ENCODE measurements around the gene RHOBTB3.
"Not testable (repeated sequence)": the region's sequence is repeated elsewhere in the genome, so short reads cannot be mapped to it uniquely, and the experiment has no call there.

Gene RHOBTB3

DNA sequence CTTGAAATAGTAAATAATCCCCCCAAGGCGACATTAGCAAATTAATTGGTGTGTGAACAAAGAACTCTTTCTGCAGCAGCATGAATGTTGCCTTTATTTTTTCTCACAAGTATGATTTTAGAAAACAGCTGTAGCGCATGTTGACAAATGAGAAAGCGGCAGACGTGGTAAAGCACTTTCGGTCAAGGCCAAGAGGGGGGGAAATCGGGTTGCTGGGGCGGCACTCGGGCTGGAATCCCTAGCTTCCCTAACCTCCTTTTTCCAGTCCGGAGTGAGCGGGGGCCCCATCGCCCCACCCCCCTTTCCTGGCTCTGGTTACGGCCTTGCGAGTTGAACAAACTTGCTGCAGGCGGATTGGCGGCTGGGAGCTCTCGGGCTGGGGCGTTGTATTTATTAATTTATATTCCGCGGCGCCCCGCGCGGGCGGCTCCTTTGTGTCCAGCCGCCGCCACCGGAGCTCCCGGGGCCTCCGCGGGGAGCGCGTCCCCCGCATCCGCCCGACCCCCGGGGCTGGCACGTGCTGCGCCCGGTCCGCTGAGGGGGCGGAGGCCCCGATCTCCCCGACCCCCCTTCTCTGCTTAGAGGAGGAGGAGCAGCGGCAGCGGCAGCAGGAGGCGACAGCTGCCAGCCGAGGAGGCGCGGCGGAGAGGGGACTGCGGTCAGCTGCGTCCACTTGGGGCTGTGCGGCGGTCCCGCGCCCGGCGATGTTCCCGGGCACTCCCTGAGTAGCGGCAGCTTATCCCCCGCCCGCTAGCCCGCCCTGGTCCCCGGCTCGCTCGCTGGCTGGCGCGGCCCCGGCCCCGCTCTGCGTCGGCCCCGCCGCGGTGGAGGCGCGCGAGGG lies at the start of gene RHOBTB3:
Gene RHOBTB3, plus strand, starts transcription at position 607 of the 841 bp plus-strand sequence. CDS start 347 bp downstream, outside the sequence.
- peak; percentile 59 for DNase-seq
- no peaks in the 10 kb centered on the region for H3K36me3 Mint-ChIP-seq
- H3K27me3 Mint-ChIP-seq, result peaks cover 44% of the 10 kb centered on the region
- no peaks in the 10 kb centered on the region for H3K9me3 Mint-ChIP-seq
- peaks cover 52% of the 10 kb centered on the region for H3K4me1 Mint-ChIP-seq
- CTCF ChIA-PET, result interaction anchor here (1.0 to 2.4 kb wide), 3 partner anchors 8 to 51 kb away, joined by 3 to 13 read pairs (median 3); no protein-coding TSS in a partner anchor
- peak within 1 kb of the TSS; percentile 69 for H3K4me3 Mint-ChIP-seq
- H3K27ac Mint-ChIP-seq, result no peak within 1 kb of the TSS

DNA sequence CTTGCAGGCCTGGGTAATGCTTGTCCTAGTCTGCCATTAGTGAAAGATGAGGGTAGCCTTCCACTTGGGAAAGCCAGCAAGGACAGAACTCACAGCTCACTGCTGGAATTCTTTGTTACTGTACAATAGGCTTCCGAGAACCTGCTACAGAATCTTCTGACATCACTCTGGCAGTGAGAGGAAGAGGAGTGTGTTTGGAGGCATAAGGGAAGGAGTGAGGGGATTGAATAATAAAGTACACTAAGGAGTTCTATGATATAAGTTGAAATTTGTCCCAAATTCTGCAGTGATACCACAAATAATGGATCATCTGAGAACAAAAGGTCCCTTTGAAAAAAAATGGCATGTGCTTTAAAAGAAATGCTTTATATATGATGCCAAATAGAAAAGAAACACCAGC lies 48.2 kb upstream of the RHOBTB3 start, which contains the start of gene SPATA9:
Gene SPATA9, minus strand, starts transcription at position 101 of the 400 bp plus-strand sequence. CDS start 137 bp downstream, outside the sequence.
- Mint-ChIP-seq H3K4me3 (no peak within 1 kb of the TSS), H3K4me1 (no peaks in the 10 kb centered on the region), H3K27me3 (peaks cover 20% of the 10 kb centered on the region), H3K36me3 (no peaks in the 10 kb centered on the region), H3K9me3 (no peaks in the 10 kb centered on the region), H3K27ac (no peak within 1 kb of the TSS)
- DNase-seq, result no peak
- CTCF ChIA-PET, result no interaction called here

DNA sequence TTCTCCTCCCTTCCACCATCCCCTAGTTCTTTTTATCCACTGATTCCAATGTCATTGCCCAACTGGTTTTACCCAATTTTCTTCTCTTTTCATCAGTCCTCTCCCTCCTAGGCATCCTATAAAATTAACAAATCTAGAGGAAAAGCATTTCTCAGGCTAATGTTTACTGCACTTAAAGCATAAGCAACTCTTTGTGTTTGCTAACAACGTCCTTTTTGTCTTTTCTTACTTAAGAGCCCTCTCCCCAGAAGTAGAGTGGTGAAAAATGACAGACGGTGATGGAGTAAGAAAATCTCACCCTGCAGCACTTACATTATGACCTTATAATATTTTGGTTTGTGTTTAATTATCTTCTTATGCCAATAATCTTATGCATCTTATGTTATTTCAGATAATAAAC lies 46.8 kb upstream of the RHOBTB3 start:
- no peak overlapping the region for H3K27ac Mint-ChIP-seq
- no peak for DNase-seq
- no peaks in the 10 kb centered on the region for H3K36me3 Mint-ChIP-seq
- H3K9me3 Mint-ChIP-seq, result no peaks in the 10 kb centered on the region
- H3K4me3 Mint-ChIP-seq, result no peak overlapping the region
- H3K27me3 Mint-ChIP-seq, result peaks cover 18% of the 10 kb centered on the region
- CTCF ChIA-PET, result no interaction called here
- no peaks in the 10 kb centered on the region for H3K4me1 Mint-ChIP-seq

GRCh38 chr5:95686651-95687050 lies 44.5 kb upstream of the RHOBTB3 start:
- H3K9me3 Mint-ChIP-seq, result no peaks in the 10 kb centered on the region
- CTCF ChIA-PET, result no interaction called here
- no peaks in the 10 kb centered on the region for H3K4me1 Mint-ChIP-seq
- DNase-seq, result no peak
- H3K27ac Mint-ChIP-seq, result no peak overlapping the region
- H3K36me3 Mint-ChIP-seq, result no peaks in the 10 kb centered on the region
- H3K4me3 Mint-ChIP-seq, result no peak overlapping the region
- H3K27me3 Mint-ChIP-seq, result peaks cover 15% of the 10 kb centered on the region

DNA sequence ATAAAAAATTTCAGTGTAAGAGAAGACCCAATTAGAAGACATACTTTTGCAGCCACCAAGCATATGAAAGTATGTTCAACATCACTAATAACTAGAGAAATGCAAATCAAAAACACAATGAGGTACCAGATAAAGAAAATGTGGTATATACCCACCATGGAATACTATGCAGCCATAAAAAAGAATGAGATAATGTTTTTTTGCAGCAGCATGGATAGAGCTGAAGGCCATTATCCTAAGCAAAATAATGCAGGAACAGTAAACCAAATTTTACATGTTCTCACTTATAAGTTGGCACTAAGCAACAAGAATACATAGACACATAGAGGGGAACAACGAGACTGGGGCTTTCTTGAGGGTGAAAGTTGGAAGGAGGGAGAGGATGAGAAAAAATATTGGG lies 41.5 kb upstream of the RHOBTB3 start:
- H3K36me3 Mint-ChIP-seq, result no peaks in the 10 kb centered on the region
- peaks cover 8% of the 10 kb centered on the region for H3K27me3 Mint-ChIP-seq
- no peak for DNase-seq
- H3K9me3 Mint-ChIP-seq, result no peaks in the 10 kb centered on the region
- no peak overlapping the region for H3K4me3 Mint-ChIP-seq
- CTCF ChIA-PET, result no interaction called here
- H3K27ac Mint-ChIP-seq, result no peak overlapping the region
- no peaks in the 10 kb centered on the region for H3K4me1 Mint-ChIP-seq

GRCh38 chr5:95690333-95690732 lies 40.8 kb upstream of the RHOBTB3 start:
- Mint-ChIP-seq H3K4me1 (no peaks in the 10 kb centered on the region), H3K9me3 (no peaks in the 10 kb centered on the region), H3K27ac (no peak overlapping the region), H3K4me3 (no peak overlapping the region), H3K36me3 (no peaks in the 10 kb centered on the region), H3K27me3 (peaks cover 8% of the 10 kb centered on the region)
- DNase-seq, result no peak
- CTCF ChIA-PET, result no interaction called here

DNA sequence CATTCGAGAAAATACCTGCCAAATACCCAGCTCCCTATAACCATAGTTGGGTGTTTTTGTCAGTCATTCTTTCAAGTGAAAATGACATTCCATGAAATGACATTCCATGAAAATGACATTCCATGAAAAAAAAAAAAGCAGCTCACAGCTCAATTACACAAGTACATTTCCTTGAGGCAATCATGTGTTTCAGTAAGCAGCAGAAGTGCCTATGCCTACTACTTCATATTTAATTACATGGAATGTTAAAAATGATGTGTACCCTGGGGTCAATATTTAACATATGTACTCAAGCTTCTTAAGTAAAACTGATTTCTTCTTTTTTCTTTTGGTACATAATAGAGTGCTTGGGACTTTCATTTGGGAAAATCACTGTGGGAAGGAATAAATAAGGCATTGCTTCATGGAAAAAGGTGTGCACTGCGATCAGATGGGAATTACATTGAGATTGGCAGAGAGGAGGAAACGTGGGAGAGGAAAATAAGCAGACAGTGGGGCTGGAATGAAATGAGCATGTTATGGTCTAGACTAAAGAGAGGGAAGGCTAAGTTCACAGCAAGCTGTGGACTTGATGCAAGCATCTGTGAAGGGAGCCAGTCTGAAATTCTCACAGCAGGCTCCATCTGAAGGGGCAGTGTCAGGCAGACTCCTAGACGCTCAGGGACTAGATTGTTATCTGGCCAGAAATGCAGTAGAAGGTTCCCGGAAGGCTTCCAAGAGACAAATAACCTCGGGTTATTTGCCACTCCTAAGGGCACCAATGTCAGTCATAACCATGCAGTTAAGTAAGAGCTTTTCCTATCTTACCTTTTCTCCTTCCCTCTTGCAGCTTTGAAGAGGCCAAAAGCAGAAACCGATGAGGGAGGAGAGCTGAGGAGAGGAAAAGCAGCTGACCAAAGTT lies 33.1 kb upstream of the RHOBTB3 start:
- no peaks in the 10 kb centered on the region for H3K36me3 Mint-ChIP-seq
- peaks cover 34% of the 10 kb centered on the region for H3K27me3 Mint-ChIP-seq
- no peaks in the 10 kb centered on the region for H3K4me1 Mint-ChIP-seq
- no peak overlapping the region for H3K27ac Mint-ChIP-seq
- no peak for DNase-seq
- no peak overlapping the region for H3K4me3 Mint-ChIP-seq
- CTCF ChIA-PET, result interaction anchor here (1.3 kb wide), 1 partner anchor 150 kb away, joined by 4 read pairs; no protein-coding TSS in a partner anchor
- no peaks in the 10 kb centered on the region for H3K9me3 Mint-ChIP-seq

GRCh38 chr5:95699337-95699736 lies 31.8 kb upstream of the RHOBTB3 start:
- Mint-ChIP-seq H3K36me3 (no peaks in the 10 kb centered on the region), H3K27ac (no peak overlapping the region), H3K9me3 (no peaks in the 10 kb centered on the region), H3K4me3 (no peak overlapping the region), H3K4me1 (no peaks in the 10 kb centered on the region), H3K27me3 (peaks cover 29% of the 10 kb centered on the region)
- CTCF ChIA-PET, result no interaction called here
- no peak for DNase-seq

GRCh38 chr5:95701074-95701473 lies 30.1 kb upstream of the RHOBTB3 start:
- peaks cover 25% of the 10 kb centered on the region for H3K27me3 Mint-ChIP-seq
- no peak overlapping the region for H3K4me3 Mint-ChIP-seq
- no peaks in the 10 kb centered on the region for H3K9me3 Mint-ChIP-seq
- peaks cover under 1% of the 10 kb centered on the region for H3K4me1 Mint-ChIP-seq
- no peaks in the 10 kb centered on the region for H3K36me3 Mint-ChIP-seq
- no peak for DNase-seq
- no peak overlapping the region for H3K27ac Mint-ChIP-seq
- CTCF ChIA-PET, result no interaction called here

DNA sequence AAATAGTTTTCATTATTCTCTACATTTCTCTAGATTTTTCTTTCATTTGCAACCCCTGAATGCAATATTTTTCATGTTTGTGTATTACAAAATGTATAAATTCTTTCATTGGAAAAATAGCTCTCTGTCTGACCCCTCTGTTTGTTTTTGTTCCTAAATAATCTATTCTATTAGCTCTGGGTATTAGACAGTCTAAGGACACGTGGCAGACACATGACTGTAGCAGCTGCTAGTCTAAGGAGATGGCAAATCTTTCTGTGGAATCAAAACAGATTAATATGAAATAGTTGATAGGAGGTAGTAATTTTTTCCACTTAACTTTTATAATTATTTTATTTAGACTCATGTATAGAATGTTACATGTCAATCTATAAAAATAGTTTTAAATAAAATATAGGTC lies 27.0 kb upstream of the RHOBTB3 start:
- Mint-ChIP-seq H3K27me3 (peaks cover 18% of the 10 kb centered on the region), H3K4me1 (peaks cover 4% of the 10 kb centered on the region), H3K36me3 (no peaks in the 10 kb centered on the region), H3K27ac (no peak overlapping the region), H3K9me3 (no peaks in the 10 kb centered on the region), H3K4me3 (no peak overlapping the region)
- CTCF ChIA-PET, result no interaction called here
- no peak for DNase-seq

GRCh38 chr5:95706196-95706595 lies 24.9 kb upstream of the RHOBTB3 start:
- CTCF ChIA-PET, H3K9me3 Mint-ChIP-seq: not testable (repeated sequence)

GRCh38 chr5:95707055-95707454 lies 24.1 kb upstream of the RHOBTB3 start:
- DNase-seq, result no peak
- CTCF ChIA-PET, result no interaction called here
- Mint-ChIP-seq H3K27me3 (peaks cover 22% of the 10 kb centered on the region), H3K36me3 (no peaks in the 10 kb centered on the region), H3K4me3 (no peak overlapping the region), H3K9me3 (no peaks in the 10 kb centered on the region), H3K27ac (no peak overlapping the region), H3K4me1 (peaks cover 4% of the 10 kb centered on the region)

More at GRCh38 chr5:95706196-95706595, 24.9 kb upstream of the RHOBTB3 start:
- not testable (repeated sequence) for H3K27ac Mint-ChIP-seq, DNase-seq, H3K4me1 Mint-ChIP-seq, H3K4me3 Mint-ChIP-seq, H3K36me3 Mint-ChIP-seq
- peaks cover 15% of the 10 kb centered on the region for H3K27me3 Mint-ChIP-seq

DNA sequence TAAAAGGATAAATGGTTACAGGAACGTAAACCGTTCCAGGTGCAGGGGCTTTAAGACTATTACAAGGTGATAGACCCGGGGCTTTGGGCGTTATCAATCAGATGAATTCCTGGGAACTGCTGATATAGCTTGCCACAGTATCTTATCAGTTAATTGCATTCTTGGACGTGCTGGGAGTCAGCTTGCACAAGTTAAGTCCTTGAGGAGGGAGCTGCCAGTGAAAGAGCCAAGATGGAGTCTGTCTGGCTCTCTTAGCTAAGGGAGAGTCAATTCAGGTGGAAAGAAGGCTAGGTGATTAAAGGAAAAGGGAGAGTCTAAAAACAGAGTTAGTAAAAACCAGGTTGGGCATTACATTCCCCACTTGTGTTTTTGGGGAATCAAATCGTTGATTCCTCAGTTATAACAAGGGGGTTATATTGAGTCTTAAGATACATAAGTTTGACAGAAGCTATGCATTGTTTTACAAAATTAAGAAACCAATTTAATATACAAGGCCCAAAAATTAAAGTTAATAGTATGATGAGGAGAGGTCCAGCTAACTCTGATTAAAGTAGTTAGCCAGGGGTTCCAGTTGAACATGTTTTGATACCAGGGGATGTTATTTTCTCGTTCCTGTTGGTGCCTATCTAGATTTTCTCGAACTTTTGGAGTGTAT lies 23.5 kb upstream of the RHOBTB3 start:
- H3K36me3 Mint-ChIP-seq, H3K4me3 Mint-ChIP-seq, CTCF ChIA-PET, H3K27ac Mint-ChIP-seq, DNase-seq, H3K4me1 Mint-ChIP-seq, H3K9me3 Mint-ChIP-seq: not testable (repeated sequence)
- peaks cover 20% of the 10 kb centered on the region for H3K27me3 Mint-ChIP-seq

DNA sequence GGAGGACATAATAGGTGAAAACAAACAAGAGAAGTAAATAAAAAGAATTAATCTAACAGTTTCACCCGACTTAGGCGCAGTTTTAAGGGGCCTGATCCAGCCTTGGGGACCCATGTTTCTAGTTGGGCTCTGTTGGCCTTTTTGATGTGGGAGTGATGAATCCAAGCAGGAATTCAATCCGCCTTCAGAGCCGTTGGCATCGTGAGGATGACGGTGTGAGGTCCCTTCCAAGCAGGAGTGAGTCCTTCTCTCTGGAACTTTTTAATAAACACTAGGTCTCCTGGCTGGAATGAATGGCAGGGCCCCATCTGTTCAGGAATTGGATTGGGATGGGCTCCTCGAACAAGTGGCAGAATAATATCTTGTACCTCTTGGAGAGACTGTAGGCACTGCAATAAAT lies 22.3 kb upstream of the RHOBTB3 start:
- Mint-ChIP-seq H3K9me3 (no peaks in the 10 kb centered on the region), H3K27ac (no peak overlapping the region), H3K36me3 (no peaks in the 10 kb centered on the region), H3K27me3 (peaks cover 22% of the 10 kb centered on the region), H3K4me1 (peaks cover 6% of the 10 kb centered on the region), H3K4me3 (no peak overlapping the region)
- no peak for DNase-seq
- CTCF ChIA-PET, result no interaction called here
